H1 (cell line): ENCODE measurements around the gene UBN2. TPM values are rescaled to one million over a fixed set of nuclear protein-coding genes. Genes with fewer than 3 reads are reported as not detected.

Experiments
- CTCF ChIA-PET: fragments of 300-600 bp; sonication (Branson Sonifier 250); formaldehyde crosslinking; loops from one replicate; lab custom pipeline; 2021; ENCODE audit not compliant: partially characterized antibody; lab: Charles Lee
- POLR2A ChIA-PET: fragments of 300-600 bp; sonication (Branson Sonifier 250); formaldehyde crosslinking; loops from one replicate; lab custom pipeline; 2021; ENCODE audit warnings: inconsistent platforms; ENCODE audit not compliant: partially characterized antibody; lab: Charles Lee
- DNase-seq, 2 experiments: peaks; one replicate each; pipeline versions ENCODE4 v3.0.0 to v3.0.0-alpha.2; 2010 to 2022; ENCODE audit warnings: low spot score in 2 of 2, low read depth in 1 of 2, mixed read lengths in 1 of 2
- FAIRE-seq: peaks from 2 replicates; lab custom pipeline; 2011; peaks lifted over from hg19 to GRCh38; lab: Jason Lieb, UNC
- H2AFZ ChIP-seq: 2 replicates; pipeline ENCODE4 v1.8.1; 2012; ENCODE audit warnings: low read length, inconsistent platforms
- H2AK5ac ChIP-seq: 2 replicates; pipeline ENCODE4 v1.6.1; 2013; ENCODE audit warnings: low read depth, low read length
- H2BK120ac ChIP-seq: replicated peaks from 2 replicates; pipeline ENCODE3; 2013; ENCODE audit warnings: low read depth, low read length, inconsistent platforms
- H2BK12ac ChIP-seq: 2 replicates; pipeline ENCODE4 v1.6.1; 2013; ENCODE audit warnings: low read depth, low read length
- H2BK15ac ChIP-seq: 2 replicates; pipeline ENCODE4 v1.6.1; 2013; ENCODE audit warnings: low read length
- H2BK20ac ChIP-seq: 2 replicates; pipeline ENCODE4 v1.6.1; 2013; ENCODE audit warnings: low read length
- H2BK5ac ChIP-seq: 2 replicates; pipeline ENCODE4 v1.6.1; 2013; ENCODE audit warnings: low read depth, low read length
- H3K14ac ChIP-seq: 2 replicates; pipeline ENCODE4 v1.6.1; 2013; ENCODE audit warnings: inconsistent platforms; ENCODE audit not compliant: insufficient read length
- H3K18ac ChIP-seq: 2 replicates; pipeline ENCODE4 v1.6.1; 2013; ENCODE audit warnings: low read length; ENCODE audit errors: extremely low read depth
- H3K23ac ChIP-seq: 2 replicates; pipeline ENCODE4 v1.6.1; 2013; ENCODE audit warnings: inconsistent platforms; ENCODE audit not compliant: insufficient read length
- H3K23me2 ChIP-seq: 2 replicates; pipeline ENCODE4 v1.6.1; 2013; ENCODE audit warnings: low read depth, low read length
- H3K27ac ChIP-seq: 2 replicates; pipeline ENCODE4 v1.6.1; 2011; ENCODE audit warnings: low read depth, low read length, inconsistent platforms
- H3K27me3 ChIP-seq, 4 experiments: replicated peaks in 1 of 4; 1 replicate in 1 of 4; 2 replicates in 3 of 4; pipeline versions ENCODE4 v1.6.1 to v1.8.1; 2011 to 2013; ENCODE audit warnings: low read length in 3 of 4, mild to moderate bottlenecking in 3 of 4, inconsistent platforms in 2 of 4, mixed read lengths in 2 of 4, moderate library complexity in 1 of 4; ENCODE audit not compliant: control insufficient read depth in 3 of 4, insufficient read depth in 3 of 4; ENCODE audit errors: extremely low read depth in 1 of 4
- H3K36me3 ChIP-seq, 4 experiments: 2 replicates each; pipeline versions ENCODE4 v1.6.1 to v1.8.1; 2011 to 2013; ENCODE audit warnings: mild to moderate bottlenecking in 4 of 4, low read length in 3 of 4, moderate library complexity in 2 of 4, control low read depth in 1 of 4, inconsistent platforms in 1 of 4; ENCODE audit not compliant: insufficient read depth in 4 of 4, control insufficient read depth in 2 of 4
- H3K4ac ChIP-seq: replicated peaks from 2 replicates; pipeline ENCODE3; 2013; ENCODE audit warnings: low read length, low read depth, mixed read lengths, inconsistent platforms; ENCODE audit not compliant: insufficient read length
- H3K4me1 ChIP-seq, 4 experiments: replicated peaks in 1 of 4; 1 replicate in 1 of 4; 2 replicates in 3 of 4; pipeline versions ENCODE4 v1.6.1 to v1.8.1; 2011 to 2013; ENCODE audit warnings: low read length in 3 of 4, inconsistent platforms in 2 of 4, mixed read lengths in 1 of 4; ENCODE audit not compliant: insufficient read depth in 4 of 4, control insufficient read depth in 3 of 4
- H3K4me2 ChIP-seq, 2 experiments: 2 replicates each; pipeline versions ENCODE4 v1.6.1 to v1.8.1; 2011 to 2013; ENCODE audit warnings: low read depth in 2 of 2, low read length in 2 of 2, control low read depth in 1 of 2, inconsistent platforms in 1 of 2, mild to moderate bottlenecking in 1 of 2; ENCODE audit not compliant: insufficient read depth in 1 of 2
- H3K4me3 ChIP-seq, 4 experiments: fragments of 200-600, 300-600 bp in 1 of 4; sonication (generic), shearing (Covaris generic), sonication (Bioruptor Twin) in 1 of 4; 2 replicates each; pipeline versions ENCODE4 v1.5.1 to v1.8.1; 2011 to 2016; ENCODE audit warnings: low read length in 4 of 4, low read depth in 3 of 4, control low read depth in 2 of 4, inconsistent platforms in 2 of 4, mild to moderate bottlenecking in 2 of 4, mixed read lengths in 1 of 4, moderate library complexity in 1 of 4; ENCODE audit not compliant: insufficient read depth in 2 of 4; ENCODE audit errors: extremely low read depth in 1 of 4
- H3K56ac ChIP-seq: replicated peaks from 2 replicates; pipeline ENCODE3; 2013; ENCODE audit warnings: low read depth, mild to moderate bottlenecking, mixed read lengths, low read length, inconsistent platforms; ENCODE audit not compliant: insufficient read length
- H3K79me1 ChIP-seq: 2 replicates; pipeline ENCODE4 v1.6.1; 2013; ENCODE audit warnings: low read depth, low read length, control low read depth
- H3K79me2 ChIP-seq, 2 experiments: 2 replicates each; pipeline versions ENCODE4 v1.6.1 to v1.8.1; 2012 to 2013; ENCODE audit warnings: low read length in 2 of 2, mild to moderate bottlenecking in 2 of 2, inconsistent platforms in 1 of 2; ENCODE audit not compliant: insufficient read depth in 2 of 2, control insufficient read depth in 1 of 2
- H3K9ac ChIP-seq, 4 experiments: replicated peaks in 1 of 4; 1 replicate in 1 of 4; 2 replicates in 3 of 4; pipeline versions ENCODE4 v1.6.1 to v1.8.1; 2011 to 2013; ENCODE audit warnings: low read depth in 3 of 4, low read length in 3 of 4, control low read depth in 2 of 4, mild to moderate bottlenecking in 2 of 4, moderate library complexity in 2 of 4, inconsistent platforms in 1 of 4; ENCODE audit errors: extremely low read depth in 1 of 4
- H3K9me3 ChIP-seq, 2 experiments: 2 replicates each; pipeline versions ENCODE4 v1.6.1 to v1.8.1; 2012 to 2013; ENCODE audit warnings: mild to moderate bottlenecking in 2 of 2, moderate library complexity in 2 of 2, control low read depth in 1 of 2, inconsistent platforms in 1 of 2, low read depth in 1 of 2, low read length in 1 of 2, mixed read lengths in 1 of 2; ENCODE audit not compliant: insufficient read depth in 2 of 2
- H4K20me1 ChIP-seq, 2 experiments: replicated peaks in 1 of 2; 2 replicates each; pipeline versions ENCODE3 to v1.8.1; 2011 to 2013; ENCODE audit warnings: inconsistent platforms in 2 of 2, low read length in 2 of 2, mild to moderate bottlenecking in 1 of 2; ENCODE audit not compliant: insufficient read depth in 2 of 2, control insufficient read depth in 1 of 2
- H4K5ac ChIP-seq: 2 replicates; pipeline ENCODE4 v1.6.1; 2013; ENCODE audit warnings: low read length, low read depth, mixed read lengths, inconsistent platforms; ENCODE audit not compliant: insufficient read length
- H4K8ac ChIP-seq: 2 replicates; pipeline ENCODE4 v1.8.0; 2013; ENCODE audit warnings: mild to moderate bottlenecking, moderate library complexity, low read length, inconsistent platforms; ENCODE audit not compliant: insufficient read depth; ENCODE audit errors: extremely low read depth
- H4K91ac ChIP-seq: replicated peaks from 2 replicates; pipeline ENCODE3; 2013; ENCODE audit warnings: low read length, mixed read lengths, inconsistent platforms; ENCODE audit not compliant: insufficient read length
- ATF2 ChIP-seq: IDR thresholded peaks from 2 replicates; pipeline ENCODE4 v1.6.1; 2012; ENCODE audit warnings: low read length, inconsistent platforms
- CEBPB ChIP-seq: IDR thresholded peaks from 2 replicates; pipeline ENCODE4 v1.6.1; 2012; ENCODE audit warnings: low read depth, low read length
- SP1 ChIP-seq: IDR thresholded peaks from 2 replicates; pipeline ENCODE4 v1.6.1; 2011; ENCODE audit warnings: low read depth, low read length
- TAF7 ChIP-seq: optimal IDR thresholded peaks from 2 replicates; pipeline ENCODE3; 2011; ENCODE audit warnings: low read depth, mild to moderate bottlenecking, inconsistent platforms, low read length, moderate library complexity, borderline replicate concordance
- YY1 ChIP-seq: IDR thresholded peaks from 2 replicates; pipeline ENCODE4 v1.6.1; 2011; ENCODE audit warnings: low read depth, mild to moderate bottlenecking, low read length
- WGBS, 2 experiments: shearing (Covaris generic) in 1 of 2; methylation state at CpG; one replicate each; pipeline versions ENCODE4 v1.1.6 to v1.1.7; 2013 to 2015; ENCODE audit warnings: low lambda C conversion rate in 2 of 2, mixed read lengths in 2 of 2, inconsistent platforms in 1 of 2, low coverage in 1 of 2, missing lambda C conversion rate in 1 of 2; ENCODE audit not compliant: insufficient replicate concordance in 2 of 2, insufficient coverage in 1 of 2, insufficient read length in 1 of 2; ENCODE audit errors: extremely low coverage in 1 of 2, missing lambda C conversion rate in 1 of 2; 5-methylcytosine and 5-hydroxymethylcytosine counted together
- polyA plus RNA-seq, 7 experiments: library from polyadenylated mRNA; depleted of rRNA in 3 of 7; stranded (reverse) in 5 of 7; unstranded in 2 of 7; fragments of >200 nt in 5 of 7; fragments of 200-250 nt in 2 of 7; gene quantifications; 1 replicate in 5 of 7; 2 replicates in 1 of 7; 4 replicates in 1 of 7; pipeline versions ENCODE4 v1.2.1 to v1.2.3, GENCODE V29; 2011 to 2013; ENCODE audit warnings: missing spikeins in 2 of 7, mixed read lengths in 2 of 7
- total RNA-seq: library from RNA; stranded (reverse); fragmentation: NEBNext Ultra II Directional; extraction: Animal tissue kit (Norgen Biotek cat#: 25700); gene quantifications from 2 replicates; pipeline ENCODE4 v1.2.1, GENCODE V29; 2021

The UBN2 gene
- total and polyA plus RNA-seq, 2 of the 8 experiments (the other 6 are each of a cell fraction or from before 2014, with no cell fraction given), result 4.1 to 39.6 TPM

GRCh38 chr7:139284252-139284896 is 53.3 kb downstream of the UBN2 start:
- H2BK12ac ChIP-seq, result no peak overlapping the region
- H3K79me2 ChIP-seq, result no peaks in the 10 kb centered on the region
- no peaks in the 10 kb centered on the region for H3K23me2 ChIP-seq
- H3K56ac ChIP-seq, result no peak overlapping the region
- no peak overlapping the region for H3K9ac ChIP-seq
- no peak overlapping the region for H2AFZ ChIP-seq
- H4K5ac ChIP-seq, result no peak overlapping the region
- no peak overlapping the region for H3K4me2 ChIP-seq
- peaks cover 0 to 2% of the 10 kb centered on the region in 2 experiments for H4K20me1 ChIP-seq
- no peak overlapping the region for H3K14ac ChIP-seq
- no peak overlapping the region for H3K4ac ChIP-seq
- FAIRE-seq (no peak), DNase-seq (no peak)
- no peaks in the 10 kb centered on the region for H3K4me1 ChIP-seq
- H2BK15ac ChIP-seq, result no peak overlapping the region
- H3K4me3 ChIP-seq, result no peak overlapping the region
- no peak overlapping the region for H4K91ac ChIP-seq
- 90% methylated on average over 5 of the region's 5 CpGs; no CpG with 5 or more reads in 1 of the 2 experiments for WGBS, 2 experiments
- no peak overlapping the region for H2BK120ac ChIP-seq
- CTCF ChIA-PET, result interaction anchor here (0.6 to 1.5 kb wide), 4 partner anchors 9 to 56 kb away, joined by 3 to 5 read pairs (median 3); no protein-coding TSS in a partner anchor
- H3K23ac ChIP-seq, result no peak overlapping the region
- H2BK20ac ChIP-seq, result no peak overlapping the region
- no peaks in the 10 kb centered on the region for H3K27me3 ChIP-seq
- no peak overlapping the region for H3K27ac ChIP-seq
- TF ChIP-seq TAF7, result no peak
- TF ChIP-seq ATF2, result no peak
- no peak for TF ChIP-seq YY1
- TF ChIP-seq CEBPB, result no peak
- TF ChIP-seq SP1, result no peak
- H3K79me1 ChIP-seq, result no peaks in the 10 kb centered on the region; the same call in 1 of the 2 replicates
- H2BK5ac ChIP-seq, result no peak overlapping the region
- H3K9me3 ChIP-seq, result no peaks in the 10 kb centered on the region
- no peak overlapping the region; the same call in 1 of the 2 replicates for H4K8ac ChIP-seq
- H3K36me3 ChIP-seq, result peaks cover 13 to 23% (median 19%) of the 10 kb centered on the region in 4 experiments
- H3K18ac ChIP-seq, result no peak overlapping the region
- no peak overlapping the region for H2AK5ac ChIP-seq
- POLR2A ChIA-PET, result interaction anchor here (0.9 kb wide), 1 partner anchor 8 kb away, joined by 4 read pairs; no protein-coding TSS in a partner anchor
